ENCODE data around the gene RAPGEF6. TPM values are rescaled to one million over a fixed set of nuclear protein-coding genes. Genes with fewer than 3 reads are reported as not detected.

RAPGEF6 gene
- total and polyA plus RNA-seq, 4 donors: 3.9 to 73.1 (median 10.8) TPM

- no peak overlapping the region for H3K27ac ChIP-seq (ENCODE audit: low read depth in 1 of 2, low read length in 1 of 2)
- no peak overlapping the region for H3K4me3 ChIP-seq
- no peak for TF ChIP-seq CTCF (IDR thresholded peaks at IDR 0.05; ENCODE audit: control extremely low read depth, extremely low read depth)
- 70 to 85% methylated on average over 1 of the region's 1 CpG for WGBS, 2 donors
- no peak overlapping the region for H3K9ac ChIP-seq (ENCODE audit: insufficient read depth in 1 of 2, low read length in 2 of 2)
- H3K4me1 ChIP-seq (ENCODE audit: control insufficient read depth in 5 of 5, insufficient read depth in 5 of 5, low read length in 5 of 5): no peaks in the 10 kb centered on the region
- peaks cover 0 to 13% (median 3%) of the 10 kb centered on the region in 4 donors for H3K36me3 ChIP-seq (ENCODE audit: control insufficient read depth in 4 of 4, insufficient read depth in 4 of 4, low read length in 4 of 4)
- no peaks in the 10 kb centered on the region for H3K27me3 ChIP-seq (ENCODE audit: control insufficient read depth in 3 of 3, insufficient read depth in 3 of 3, low read length in 2 of 3)
- DNase-seq (no peak), ATAC-seq (ENCODE audit: insufficient read depth, low FRiP score) (no peak)
- H3K9me3 ChIP-seq (ENCODE audit: control insufficient read depth in 4 of 4, insufficient read depth in 3 of 4, low read length in 3 of 4): no peaks in the 10 kb centered on the region
These were observed 129.7 kb downstream of the RAPGEF6 start for GRCh38 chr5:131505237-131505908.

GRCh38 chr5:131496400-131496713 lies 138.7 kb downstream of the RAPGEF6 start:
- H3K36me3 ChIP-seq (ENCODE audit: control insufficient read depth in 4 of 4, insufficient read depth in 4 of 4, low read length in 4 of 4): peaks cover 8 to 30% (median 11%) of the 10 kb centered on the region in 4 donors
- H3K27me3 ChIP-seq (ENCODE audit: control insufficient read depth in 3 of 3, insufficient read depth in 3 of 3, low read length in 2 of 3): no peaks in the 10 kb centered on the region
- no peak overlapping the region for H3K9ac ChIP-seq (ENCODE audit: insufficient read depth in 1 of 2, low read length in 2 of 2)
- DNase-seq (no peak), ATAC-seq (ENCODE audit: insufficient read depth, low FRiP score) (no peak)
- TF ChIP-seq CTCF (IDR thresholded peaks at IDR 0.05; ENCODE audit: control extremely low read depth, extremely low read depth): no peak
- H3K4me3 ChIP-seq: no peak overlapping the region
- no peaks in the 10 kb centered on the region for H3K4me1 ChIP-seq (ENCODE audit: control insufficient read depth in 5 of 5, insufficient read depth in 5 of 5, low read length in 5 of 5)
- no peak overlapping the region for H3K27ac ChIP-seq (ENCODE audit: low read depth in 1 of 2, low read length in 1 of 2)
- H3K9me3 ChIP-seq (ENCODE audit: control insufficient read depth in 4 of 4, insufficient read depth in 3 of 4, low read length in 3 of 4): no peaks in the 10 kb centered on the region
- WGBS, 2 donors: 69 to 89% methylated on average over 1 of the region's 1 CpG

- no peak for ATAC-seq (ENCODE audit: insufficient read depth, low FRiP score)
- H3K36me3 ChIP-seq (ENCODE audit: control insufficient read depth in 4 of 4, insufficient read depth in 4 of 4, low read length in 4 of 4): peaks cover 8 to 30% (median 11%) of the 10 kb centered on the region in 4 donors
- no peak overlapping the region for H3K9ac ChIP-seq (ENCODE audit: insufficient read depth in 1 of 2, low read length in 2 of 2)
- WGBS, 2 donors: 71 to 88% methylated on average over 8 of the region's 8 CpGs
- H3K27ac ChIP-seq (ENCODE audit: low read depth in 1 of 2, low read length in 1 of 2): no peak overlapping the region
- peak in 1 of 3 donors; percentile 21 for DNase-seq
- no peak for TF ChIP-seq CTCF (IDR thresholded peaks at IDR 0.05; ENCODE audit: control extremely low read depth, extremely low read depth)
- H3K27me3 ChIP-seq (ENCODE audit: control insufficient read depth in 3 of 3, insufficient read depth in 3 of 3, low read length in 2 of 3): no peaks in the 10 kb centered on the region
- no peak overlapping the region for H3K4me3 ChIP-seq
- no peaks in the 10 kb centered on the region for H3K4me1 ChIP-seq (ENCODE audit: control insufficient read depth in 5 of 5, insufficient read depth in 5 of 5, low read length in 5 of 5)
- no peaks in the 10 kb centered on the region for H3K9me3 ChIP-seq (ENCODE audit: control insufficient read depth in 4 of 4, insufficient read depth in 3 of 4, low read length in 3 of 4)
These were observed 139.3 kb downstream of the RAPGEF6 start for GRCh38 chr5:131495536-131496399.
